Calu3 (cell line): ENCODE measurements around the gene TRMT10A. TPM values are rescaled to one million over a fixed set of nuclear protein-coding genes. Genes with fewer than 3 reads are reported as not detected.

Source experiments
- BruUV-seq: library from RNA; stranded (reverse); fragments of 400-500 nt; replicated peaks from 2 replicates; lab custom pipeline; 2021; lab: Mats Ljungman, UMichigan
- CTCF ChIA-PET: fragments of 300-600 bp; sonication (Branson Sonifier 250); formaldehyde crosslinking; loops from one replicate; lab custom pipeline; 2022; ENCODE audit warnings: antibody characterized with exemption; lab: Charles Lee
- DNase-seq: peaks from one replicate; pipeline ENCODE4 v3.0.0; 2022
- H3K27ac Mint-ChIP-seq: one replicate; pipeline ENCODE4 v1.8.0; 2022; ENCODE audit warnings: mixed read lengths; ENCODE audit not compliant: unreplicated experiment
- H3K27me3 Mint-ChIP-seq: one replicate; pipeline ENCODE4 v1.8.0; 2022; ENCODE audit warnings: mixed read lengths; ENCODE audit not compliant: unreplicated experiment
- H3K36me3 Mint-ChIP-seq: one replicate; pipeline ENCODE4 v1.8.0; 2022; ENCODE audit warnings: mild to moderate bottlenecking, moderate library complexity, mixed read lengths; ENCODE audit not compliant: insufficient read depth, unreplicated experiment
- H3K4me1 Mint-ChIP-seq: one replicate; pipeline ENCODE4 v1.8.0; 2022; ENCODE audit warnings: mild to moderate bottlenecking, low read depth, mixed read lengths; ENCODE audit not compliant: unreplicated experiment
- H3K4me3 Mint-ChIP-seq: one replicate; pipeline ENCODE4 v1.8.0; 2022; ENCODE audit warnings: mild to moderate bottlenecking, low read depth, moderate library complexity, mixed read lengths; ENCODE audit not compliant: unreplicated experiment
- H3K9me3 Mint-ChIP-seq: one replicate; pipeline ENCODE4 v1.8.0; 2022; ENCODE audit warnings: low read depth, mixed read lengths; ENCODE audit not compliant: unreplicated experiment
- CTCF ChIP-seq: fragments of 200-600 bp; IDR thresholded peaks from one replicate; pipeline ENCODE4 v1.8.0; 2022; ENCODE audit warnings: antibody characterized with exemption; ENCODE audit not compliant: unreplicated experiment
- intact Hi-C: fragments of 100-400 bp; cut with micrococcal nuclease; formaldehyde crosslinking; loops from one replicate; pipeline ENCODE4 v1.10.0; 2022; ENCODE audit not compliant: unreplicated experiment
- total RNA-seq: library from RNA; stranded (reverse); gene quantifications from 2 replicates; pipeline ENCODE4 v1.2.3, GENCODE V29; 2022

The TRMT10A gene
- total RNA-seq, 1 experiment from 2014 or later, result 2.9 TPM

GRCh38 chr4:99564921-99565320 lies 1.1 kb upstream of the TRMT10A start:
- DNase-seq, result no peak
- CTCF ChIA-PET, result no interaction called here
- Mint-ChIP-seq H3K27ac (no peak overlapping the region), H3K9me3 (no peaks in the 10 kb centered on the region), H3K27me3 (no peaks in the 10 kb centered on the region), H3K4me1 (no peaks in the 10 kb centered on the region), H3K36me3 (peaks cover 19% of the 10 kb centered on the region), H3K4me3 (no peak overlapping the region)
- BruUV-seq, result no TSS peak
- no peak for TF ChIP-seq CTCF
- intact Hi-C loops, result loop anchor here (5.0 kb wide), 2 partner anchors 67 to 322 kb away; no protein-coding TSS in a partner anchor

GRCh38 chr4:99552872-99553271 lies 11.0 kb downstream of the TRMT10A start:
- BruUV-seq, result no TSS peak
- Mint-ChIP-seq H3K27me3 (no peaks in the 10 kb centered on the region), H3K27ac (no peak overlapping the region), H3K4me3 (no peak overlapping the region), H3K4me1 (no peaks in the 10 kb centered on the region), H3K36me3 (no peaks in the 10 kb centered on the region), H3K9me3 (no peaks in the 10 kb centered on the region)
- intact Hi-C loops, result no loop called here
- no peak for TF ChIP-seq CTCF
- no peak for DNase-seq
- CTCF ChIA-PET, result no interaction called here

- no TSS peak for BruUV-seq
- Mint-ChIP-seq H3K27me3 (no peaks in the 10 kb centered on the region), H3K27ac (peak overlapping the region; percentile 56), H3K36me3 (no peaks in the 10 kb centered on the region), H3K4me1 (peaks cover 13% of the 10 kb centered on the region), H3K9me3 (peaks cover 6% of the 10 kb centered on the region), H3K4me3 (no peak overlapping the region)
- DNase-seq, result no peak
- TF ChIP-seq CTCF, result no peak
- CTCF ChIA-PET, result no interaction called here
- intact Hi-C loops, result no loop called here
These were observed 23.4 kb downstream of the TRMT10A start for GRCh38 chr4:99540277-99540939.

DNA sequence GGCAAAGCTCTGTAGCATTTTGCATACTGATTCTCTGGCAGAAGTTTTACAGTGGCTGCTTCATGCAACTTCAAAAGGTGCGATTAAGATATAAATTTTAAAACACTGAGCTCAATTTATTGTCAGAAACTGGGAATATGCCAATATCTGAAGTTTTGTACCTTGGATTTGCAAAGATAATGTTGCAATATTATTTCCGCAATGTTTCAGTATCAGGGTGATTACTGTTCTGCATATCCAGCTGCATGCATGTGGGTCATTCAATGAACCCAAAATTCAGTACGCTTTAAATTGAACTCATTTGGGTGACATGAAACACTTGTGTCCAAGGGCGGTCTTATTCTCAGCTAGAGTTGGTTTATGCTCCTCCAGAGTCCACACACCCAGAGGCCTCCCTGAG lies 26.2 kb downstream of the TRMT10A start:
- Mint-ChIP-seq H3K36me3 (no peaks in the 10 kb centered on the region), H3K9me3 (no peaks in the 10 kb centered on the region), H3K4me3 (no peak overlapping the region), H3K27ac (no peak overlapping the region), H3K27me3 (no peaks in the 10 kb centered on the region), H3K4me1 (peaks cover 13% of the 10 kb centered on the region)
- intact Hi-C loops, result no loop called here
- CTCF ChIA-PET, result no interaction called here
- DNase-seq, result no peak
- no TSS peak for BruUV-seq
- no peak for TF ChIP-seq CTCF
